Cardiac muscle cell (in vitro differentiated cells and primary cell): Measurements from ENCODE around the gene MAP3K9. TPM values are rescaled to one million over a fixed set of nuclear protein-coding genes. Genes with fewer than 3 reads are reported as not detected.
A peak's percentile ranks its signal among the peaks of the same experiment; 100 is the strongest.

Experiments used
- DNase-seq, 2 donors: peaks; one replicate each; pipeline versions ENCODE4 v3.0.0 to v3.0.0-alpha.2; 2010 to 2017; ENCODE audit warnings: low read depth in 1 of 2, low spot score in 1 of 2
- H3K27ac ChIP-seq: fragments of 200-600 bp; sonication (generic); 2 replicates; pipeline ENCODE4 v1.5.1; 2016
- H3K27me3 ChIP-seq: fragments of 200-600 bp; sonication (generic); 2 replicates; pipeline ENCODE4 v1.6.0; 2016; ENCODE audit warnings: control low read depth
- H3K36me3 ChIP-seq: fragments of 200-600 bp; sonication (generic); 2 replicates; pipeline ENCODE4 v1.5.1; 2016; ENCODE audit warnings: control low read depth
- H3K4me1 ChIP-seq: fragments of 200-600 bp; sonication (generic); 2 replicates; pipeline ENCODE4 v1.8.1; 2017; ENCODE audit warnings: low read depth, mild to moderate bottlenecking, mixed run types
- H3K4me3 ChIP-seq: fragments of 200-600 bp; sonication (generic); 2 replicates; pipeline ENCODE4 v1.5.1; 2016; ENCODE audit warnings: mild to moderate bottlenecking
- H3K9me3 ChIP-seq: fragments of 200-600 bp; sonication (generic); 2 replicates; pipeline ENCODE4 v1.5.1; 2017; ENCODE audit warnings: low read depth, mild to moderate bottlenecking, control low read depth
- CTCF ChIP-seq: IDR thresholded peaks from 2 replicates; pipeline ENCODE4 v1.5.1; 2012; ENCODE audit warnings: low read depth, mild to moderate bottlenecking, low read length
- polyA plus RNA-seq: library from polyadenylated mRNA; unstranded; fragments of >200 nt; fragmentation: Nextera tagmentation; extraction: Ambion mirVana; gene quantifications from 2 replicates; pipeline ENCODE4 v1.2.1, GENCODE V29; 2016
- total RNA-seq: library from RNA; depleted of rRNA; stranded (reverse); fragments of >200 nt; gene quantifications from 2 replicates; pipeline ENCODE4 v1.2.3, GENCODE V29; 2016

MAP3K9 gene
- total and polyA plus RNA-seq, 2 experiments from 2014 or later, result 5.4 to 7.4 TPM

GRCh38 chr14:70827347-70827746, 18.0 kb upstream of the MAP3K9 start:
- H3K4me1 ChIP-seq, result peaks cover 7% of the 10 kb centered on the region
- TF ChIP-seq CTCF, result no peak
- H3K9me3 ChIP-seq, result no peaks in the 10 kb centered on the region
- no peak for DNase-seq
- no peak overlapping the region for H3K4me3 ChIP-seq
- H3K27ac ChIP-seq, result no peak overlapping the region
- H3K36me3 ChIP-seq, result no peaks in the 10 kb centered on the region
- peaks cover 20% of the 10 kb centered on the region for H3K27me3 ChIP-seq

GRCh38 chr14:70823281-70823680, 14.0 kb upstream of the MAP3K9 start:
- Histone ChIP-seq H3K4me3 (no peak overlapping the region), H3K4me1 (no peaks in the 10 kb centered on the region), H3K27ac (no peak overlapping the region), H3K36me3 (no peaks in the 10 kb centered on the region), H3K9me3 (no peaks in the 10 kb centered on the region), H3K27me3 (peaks cover 49% of the 10 kb centered on the region)
- no peak for DNase-seq
- no peak for TF ChIP-seq CTCF

GRCh38 chr14:70822530-70823185, 13.3 kb upstream of the MAP3K9 start:
- H3K27ac ChIP-seq, result no peak overlapping the region
- no peaks in the 10 kb centered on the region for H3K36me3 ChIP-seq
- H3K27me3 ChIP-seq, result peaks cover 49% of the 10 kb centered on the region
- H3K4me1 ChIP-seq, result no peaks in the 10 kb centered on the region
- TF ChIP-seq CTCF, result no peak
- no peaks in the 10 kb centered on the region for H3K9me3 ChIP-seq
- H3K4me3 ChIP-seq, result peak overlapping the region; percentile 83
- peak; percentile 69 to 75 for DNase-seq

- Histone ChIP-seq H3K9me3 (no peaks in the 10 kb centered on the region), H3K4me1 (no peaks in the 10 kb centered on the region), H3K27ac (no peak overlapping the region), H3K27me3 (peaks cover 49% of the 10 kb centered on the region), H3K4me3 (peak overlapping the region; percentile 83), H3K36me3 (no peaks in the 10 kb centered on the region)
- DNase-seq, result peak; percentile 62 to 75
- no peak for TF ChIP-seq CTCF
Observed at GRCh38 chr14:70821584-70822529, 12.5 kb upstream of the MAP3K9 start.

- Histone ChIP-seq H3K27me3 (peaks cover 27% of the 10 kb centered on the region), H3K4me1 (no peaks in the 10 kb centered on the region), H3K9me3 (no peaks in the 10 kb centered on the region), H3K4me3 (no peak overlapping the region), H3K36me3 (no peaks in the 10 kb centered on the region), H3K27ac (no peak overlapping the region)
- no peak for DNase-seq
- TF ChIP-seq CTCF, result no peak
Observed at GRCh38 chr14:70816525-70816924, 7.2 kb upstream of the MAP3K9 start.
